HG02610 (cell line): ENCODE measurements around the gene BHLHE40.

ENCODE experiments used
- ATAC-seq: cut with Tn5 transposase; IDR thresholded peaks from one replicate; pipeline ENCODE4 v1.9.1; 2021; ENCODE audit warnings: mild to moderate bottlenecking, moderate library complexity; ENCODE audit not compliant: unreplicated experiment

BHLHE40 gene

GRCh38 chr3:4982773-4983738 lies 3.8 kb downstream of the BHLHE40 start:
- ATAC-seq: no peak

GRCh38 chr3:4983739-4984510 lies 4.7 kb downstream of the BHLHE40 start:
- ATAC-seq: peak; percentile 70

GRCh38 chr3:4984511-4984864 lies 5.3 kb downstream of the BHLHE40 start:
- no peak for ATAC-seq

- no peak for ATAC-seq
Observed at GRCh38 chr3:4985330-4986174, 6.3 kb downstream of the BHLHE40 start.

- peak; percentile 20 for ATAC-seq
Observed at GRCh38 chr3:4986175-4986781, 7.0 kb downstream of the BHLHE40 start.

GRCh38 chr3:4986782-4987537 lies 7.7 kb downstream of the BHLHE40 start:
- ATAC-seq: peak; percentile 39

- no peak for ATAC-seq
Observed at GRCh38 chr3:4987538-4988296, 8.5 kb downstream of the BHLHE40 start.

GRCh38 chr3:4988983-4989834 lies 10.0 kb downstream of the BHLHE40 start:
- no peak for ATAC-seq

GRCh38 chr3:4990069-4990468 lies 10.8 kb downstream of the BHLHE40 start:
- ATAC-seq: no peak

- no peak for ATAC-seq
Observed at GRCh38 chr3:4992118-4992517, 12.9 kb downstream of the BHLHE40 start.

GRCh38 chr3:4993276-4994143 lies 14.3 kb downstream of the BHLHE40 start:
- ATAC-seq: no peak

GRCh38 chr3:4994144-4994730 lies 15.0 kb downstream of the BHLHE40 start:
- no peak for ATAC-seq

- peak; percentile 78 for ATAC-seq
Observed at GRCh38 chr3:4994823-4995499, 15.7 kb downstream of the BHLHE40 start.

GRCh38 chr3:4995500-4996053 lies 16.3 kb downstream of the BHLHE40 start:
- no peak for ATAC-seq

GRCh38 chr3:4996223-4996765 lies 17.1 kb downstream of the BHLHE40 start:
- no peak for ATAC-seq
